Lower leg skin (tissue), 3 donors: Measurements from ENCODE around the gene TPRA1.

ENCODE experiments used
- CTCF ChIP-seq, 3 donors: fragments of 450-650 bp; IDR thresholded peaks; one replicate each; pipeline ENCODE4 v1.5.1; 2016; ENCODE audit warnings: antibody characterized with exemption in 3 of 3, mild to moderate bottlenecking in 3 of 3, moderate library complexity in 2 of 3
- POLR2A ChIP-seq, 2 donors: fragments of 450-650 bp; IDR thresholded peaks; one replicate each; pipeline ENCODE4 v1.6.1; 2016 to 2017; ENCODE audit warnings: antibody characterized with exemption in 2 of 2, mild to moderate bottlenecking in 1 of 2, moderate library complexity in 1 of 2

- TF ChIP-seq CTCF (IDR thresholded peaks at IDR 0.05) (no peak), POLR2A (IDR thresholded peaks at IDR 0.05) (no peak)
These were observed 33.5 kb upstream of the TPRA1 start for GRCh38 chr3:127624063-127624462.
